ENCODE measurements around the gene SYT2.
"Not testable (repeated sequence)": the region's sequence is repeated elsewhere in the genome, so short reads cannot be mapped to it uniquely, and the experiment has no call there.

SYT2 gene

DNA sequence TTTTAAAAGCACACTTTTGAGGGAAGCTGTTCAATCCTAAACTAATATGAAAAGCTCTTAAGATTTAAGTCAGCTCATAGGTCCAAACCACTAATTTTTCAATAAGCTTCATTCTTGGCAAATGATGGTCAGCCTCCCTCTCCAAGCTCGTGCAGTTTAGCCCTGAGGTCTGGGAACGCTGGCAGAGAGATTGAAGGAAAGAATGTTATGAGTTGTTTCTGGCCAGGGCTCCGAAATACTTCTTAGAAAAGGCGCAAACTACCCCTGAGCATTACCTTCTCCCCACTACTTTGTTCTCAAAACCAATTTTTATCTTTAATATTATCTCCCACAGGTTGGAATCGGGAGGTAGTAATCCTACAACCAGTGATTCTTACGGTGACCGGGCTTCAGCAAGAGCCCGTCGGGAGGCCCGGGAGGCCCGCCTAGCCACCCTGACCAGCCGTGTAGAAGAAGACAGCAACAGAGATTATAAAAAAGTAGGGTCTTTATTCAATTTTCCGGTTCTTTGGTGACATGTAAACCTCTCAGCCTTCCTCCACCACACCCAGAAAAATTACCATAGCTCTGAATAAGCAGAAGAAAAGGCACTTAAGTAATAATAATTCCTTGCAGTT, 147.7 kb downstream of the SYT2 start:
- WGBS (ENCODE audit: insufficient coverage, insufficient read length), result no CpG with 5 or more reads among the region's 13 CpGs
- no peak for DNase-seq (ENCODE audit: low read depth, low spot score)

DNA sequence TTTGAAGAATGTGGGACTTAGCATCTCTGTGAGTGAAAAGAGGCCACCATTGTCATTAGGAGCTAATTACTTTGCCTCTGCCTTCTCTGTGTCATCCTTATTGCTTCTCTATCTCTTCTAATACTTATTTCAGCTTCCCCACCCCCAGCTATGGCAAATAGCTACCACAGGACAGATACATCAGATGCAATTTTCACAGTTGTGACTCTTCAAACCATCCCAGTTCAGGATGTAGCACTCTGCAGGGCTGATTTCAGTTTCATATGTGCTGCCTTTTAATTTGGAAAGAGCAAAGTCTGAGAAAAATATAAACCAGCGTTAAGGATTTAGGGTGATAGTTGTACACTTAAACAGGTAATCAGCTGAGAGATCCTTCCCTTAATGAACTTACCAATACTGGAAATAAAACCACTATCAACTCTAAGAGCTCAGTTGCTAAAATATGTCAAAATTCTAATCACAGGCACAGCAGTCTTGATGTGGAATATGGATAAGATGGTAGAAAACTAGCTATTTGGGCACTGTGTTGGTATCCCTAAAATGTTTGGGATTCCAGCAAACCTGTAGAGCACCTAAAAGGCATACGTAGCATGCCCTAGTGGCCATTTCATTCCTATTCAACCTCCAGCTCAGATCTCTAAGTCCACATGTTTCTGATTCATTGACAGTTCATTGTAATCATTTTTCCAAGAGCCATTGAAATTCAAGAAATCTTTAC, 148.4 kb downstream of the SYT2 start:
- Histone ChIP-seq H3K27ac (ENCODE audit: low read length) (no peak overlapping the region), H3K27me3 (ENCODE audit: control insufficient read depth, insufficient read depth, low read length) (no peaks in the 10 kb centered on the region), H3K4me1 (ENCODE audit: control insufficient read depth, insufficient read depth, low read length) (0 out of 2 replicates have a peak, but pooled peaks cover 3% of the 10 kb centered on the region), H3K9me3 (ENCODE audit: control insufficient read depth, insufficient read depth, low read length) (no peaks in the 10 kb centered on the region), H3K4me3 (ENCODE audit: low read length) (no peak overlapping the region), H3K36me3 (ENCODE audit: control insufficient read depth, insufficient read depth, low read length) (no peaks in the 10 kb centered on the region)
- DNase-seq (ENCODE audit: low read depth, low spot score), result no peak
- no CpG with 5 or more reads among the region's 2 CpGs for WGBS (ENCODE audit: insufficient coverage, insufficient read length)

More for the DNA sequence above, 147.7 kb downstream of the SYT2 start:
- H3K9me3 ChIP-seq (ENCODE audit: control insufficient read depth, insufficient read depth, low read length), result no peaks in the 10 kb centered on the region
- H3K36me3 ChIP-seq (ENCODE audit: control insufficient read depth, insufficient read depth, low read length), result no peaks in the 10 kb centered on the region
- H3K27me3 ChIP-seq (ENCODE audit: control insufficient read depth, insufficient read depth, low read length), result no peaks in the 10 kb centered on the region
- H3K4me1 ChIP-seq (ENCODE audit: control insufficient read depth, insufficient read depth, low read length), result peaks cover 3% of the 10 kb centered on the region; the same call in 1 of the 2 replicates
- no peak overlapping the region for H3K27ac ChIP-seq (ENCODE audit: low read length)
- no peak overlapping the region for H3K4me3 ChIP-seq (ENCODE audit: low read length)

DNA sequence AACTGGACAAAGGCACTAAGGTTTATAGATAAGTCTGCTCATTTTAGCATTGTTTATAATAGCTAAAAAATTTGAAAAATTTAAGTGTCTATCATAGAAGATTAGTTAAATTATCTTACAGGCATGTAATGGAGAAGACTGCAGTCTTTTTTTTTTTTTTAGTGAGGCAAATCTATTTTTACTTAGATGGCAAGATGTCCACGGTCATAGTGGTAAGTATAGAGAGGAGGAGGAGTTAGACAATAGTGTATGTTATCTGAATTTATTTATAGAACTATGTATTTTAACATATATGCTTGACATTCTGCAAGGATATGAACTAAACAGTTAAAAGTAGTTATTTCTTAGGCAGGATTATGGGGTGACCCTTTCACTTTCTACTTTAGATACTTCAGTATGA, 149.0 kb downstream of the SYT2 start:
- Histone ChIP-seq H3K4me1 (ENCODE audit: control insufficient read depth, insufficient read depth, low read length) (0 out of 2 replicates have a peak, but pooled peaks cover 3% of the 10 kb centered on the region), H3K27ac (ENCODE audit: low read length) (no peak overlapping the region), H3K27me3 (ENCODE audit: control insufficient read depth, insufficient read depth, low read length) (no peaks in the 10 kb centered on the region), H3K36me3 (ENCODE audit: control insufficient read depth, insufficient read depth, low read length) (no peaks in the 10 kb centered on the region), H3K9me3 (ENCODE audit: control insufficient read depth, insufficient read depth, low read length) (no peaks in the 10 kb centered on the region), H3K4me3 (ENCODE audit: low read length) (no peak overlapping the region)
- DNase-seq (ENCODE audit: low read depth, low spot score), result no peak
- WGBS (ENCODE audit: insufficient coverage, insufficient read length), result no CpG with 5 or more reads among the region's 1 CpG

DNA sequence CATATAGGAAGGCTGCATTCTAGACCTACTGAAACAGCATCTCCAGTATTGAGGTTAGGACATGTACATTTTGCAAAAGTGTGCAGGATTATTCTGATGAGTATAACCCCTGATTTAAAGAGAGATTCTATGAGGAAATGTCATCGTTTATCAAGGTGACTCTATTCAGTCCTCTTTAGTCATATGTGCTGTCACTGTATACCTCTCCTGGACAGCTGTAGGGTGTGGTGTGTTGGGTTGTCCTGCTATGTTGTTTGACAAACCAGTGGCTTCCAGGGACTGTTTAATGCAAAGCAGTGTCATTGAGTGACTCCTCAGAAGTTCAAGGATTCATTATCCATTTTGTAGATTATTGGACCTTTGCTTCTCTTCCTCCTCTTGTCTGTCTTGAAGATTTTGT, 152.6 kb downstream of the SYT2 start:
- whole genome bisulfite sequencing (ENCODE audit: insufficient coverage, insufficient read length), result no CpG with 5 or more reads among the region's 1 CpG
- not testable (repeated sequence) for H3K27ac ChIP-seq (ENCODE audit: low read length); H3K9me3 ChIP-seq (ENCODE audit: control insufficient read depth, insufficient read depth, low read length); H3K4me3 ChIP-seq (ENCODE audit: low read length); H3K4me1 ChIP-seq (ENCODE audit: control insufficient read depth, insufficient read depth, low read length); H3K27me3 ChIP-seq (ENCODE audit: control insufficient read depth, insufficient read depth, low read length); DNase-seq (ENCODE audit: low read depth, low spot score); H3K36me3 ChIP-seq (ENCODE audit: control insufficient read depth, insufficient read depth, low read length)

DNA sequence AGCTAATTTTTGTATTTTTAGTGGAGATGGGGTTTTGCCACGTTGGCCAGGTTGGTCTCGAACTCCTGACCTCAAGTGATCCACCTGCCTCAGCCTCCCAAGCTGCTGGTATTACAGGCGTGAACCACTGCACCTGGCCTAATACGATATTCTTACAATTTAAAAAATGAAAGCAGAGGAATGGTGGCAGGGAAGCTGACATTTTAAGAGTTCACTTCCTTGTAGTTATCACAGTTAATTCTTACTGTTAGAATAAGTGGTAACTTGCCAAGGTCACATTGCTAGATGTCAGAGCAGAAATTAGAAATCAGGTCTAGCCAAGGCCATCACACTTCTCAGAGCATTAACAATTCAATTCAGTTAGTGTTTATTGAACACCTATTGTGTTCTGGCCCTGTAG, 154.2 kb downstream of the SYT2 start:
- DNase-seq (ENCODE audit: low read depth, low spot score); H3K4me1 ChIP-seq (ENCODE audit: control insufficient read depth, insufficient read depth, low read length); H3K9me3 ChIP-seq (ENCODE audit: control insufficient read depth, insufficient read depth, low read length); H3K27ac ChIP-seq (ENCODE audit: low read length); H3K4me3 ChIP-seq (ENCODE audit: low read length); H3K36me3 ChIP-seq (ENCODE audit: control insufficient read depth, insufficient read depth, low read length); H3K27me3 ChIP-seq (ENCODE audit: control insufficient read depth, insufficient read depth, low read length): not testable (repeated sequence)
- WGBS (ENCODE audit: insufficient coverage, insufficient read length), result no CpG with 5 or more reads among the region's 4 CpGs

DNA sequence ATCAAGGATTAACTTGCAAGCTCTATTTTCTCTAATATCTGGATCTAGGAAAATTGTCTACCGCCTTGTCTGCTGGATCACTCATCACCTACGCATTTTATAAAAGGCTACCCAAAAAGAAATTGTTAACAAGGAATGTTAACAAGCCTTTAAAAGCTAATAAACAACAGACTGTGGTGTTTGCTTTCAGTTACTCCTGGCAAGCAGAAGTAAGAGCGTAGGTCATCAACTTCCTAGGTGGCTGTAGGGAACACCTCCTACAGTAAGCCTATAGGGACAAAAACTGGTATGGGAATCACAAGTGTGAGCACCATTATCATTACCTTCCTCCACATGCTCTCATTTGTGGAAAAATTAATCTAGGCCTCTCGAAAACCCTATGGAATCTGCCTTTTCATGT, 155.6 kb downstream of the SYT2 start:
- not testable (repeated sequence) for H3K27me3 ChIP-seq (ENCODE audit: control insufficient read depth, insufficient read depth, low read length); H3K4me1 ChIP-seq (ENCODE audit: control insufficient read depth, insufficient read depth, low read length); H3K9me3 ChIP-seq (ENCODE audit: control insufficient read depth, insufficient read depth, low read length); H3K27ac ChIP-seq (ENCODE audit: low read length); DNase-seq (ENCODE audit: low read depth, low spot score); H3K36me3 ChIP-seq (ENCODE audit: control insufficient read depth, insufficient read depth, low read length); H3K4me3 ChIP-seq (ENCODE audit: low read length)
- no CpG with 5 or more reads among the region's 4 CpGs for WGBS (ENCODE audit: insufficient coverage, insufficient read length)

DNA sequence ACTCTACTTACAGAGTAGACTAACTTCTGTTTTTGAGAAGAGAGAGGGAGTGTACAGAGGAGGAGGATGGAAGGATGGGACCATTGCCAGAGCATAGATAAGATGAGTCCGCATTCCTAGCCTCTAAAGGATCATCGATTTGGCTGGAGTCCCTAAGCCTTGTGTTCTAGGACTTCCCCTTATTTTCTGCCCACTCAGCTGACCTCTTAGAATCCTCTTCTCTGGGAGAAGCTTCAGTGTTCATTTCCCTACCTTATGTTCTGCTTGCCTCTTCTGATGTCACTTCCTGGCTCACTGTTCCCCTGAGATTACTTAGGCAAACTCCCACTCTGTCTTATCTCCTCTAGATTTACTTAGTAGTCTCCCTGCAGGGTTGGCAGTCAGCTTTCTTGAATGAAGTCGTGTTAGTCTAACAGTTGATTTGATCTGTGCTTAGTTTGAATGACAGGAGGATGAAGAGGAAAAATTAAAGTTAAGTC, 156.7 kb downstream of the SYT2 start:
- no peak overlapping the region for H3K4me3 ChIP-seq (ENCODE audit: low read length)

DNA sequence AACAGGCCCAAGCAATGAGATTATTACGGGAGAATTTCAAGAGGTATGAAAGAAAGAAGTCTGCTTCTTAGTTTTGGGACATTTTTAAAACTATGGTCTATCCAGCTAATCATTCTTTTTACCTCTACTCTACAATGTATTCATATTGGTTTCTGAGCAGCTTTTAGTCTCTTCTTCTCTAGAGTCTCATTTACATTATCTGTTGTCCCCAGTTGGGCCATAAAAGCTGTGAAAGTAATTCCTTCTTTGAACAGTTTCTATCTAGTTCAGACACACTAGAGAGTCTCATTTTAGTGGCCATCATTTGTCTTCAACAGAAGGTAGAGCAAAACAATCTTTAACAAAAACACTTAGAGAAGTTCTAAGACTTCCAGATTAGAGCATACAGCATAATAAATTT, 157.2 kb downstream of the SYT2 start:
- not testable (repeated sequence) for H3K27ac ChIP-seq (ENCODE audit: low read length); H3K9me3 ChIP-seq (ENCODE audit: control insufficient read depth, insufficient read depth, low read length); H3K36me3 ChIP-seq (ENCODE audit: control insufficient read depth, insufficient read depth, low read length); DNase-seq (ENCODE audit: low read depth, low spot score); H3K4me1 ChIP-seq (ENCODE audit: control insufficient read depth, insufficient read depth, low read length); H3K4me3 ChIP-seq (ENCODE audit: low read length); H3K27me3 ChIP-seq (ENCODE audit: control insufficient read depth, insufficient read depth, low read length)
- no CpG with 5 or more reads among the region's 1 CpG for WGBS (ENCODE audit: insufficient coverage, insufficient read length)

More for the DNA sequence above, 156.7 kb downstream of the SYT2 start:
- no peak overlapping the region for H3K27ac ChIP-seq (ENCODE audit: low read length)
- WGBS (ENCODE audit: insufficient coverage, insufficient read length), result no CpG with 5 or more reads among the region's 3 CpGs
- H3K27me3 ChIP-seq (ENCODE audit: control insufficient read depth, insufficient read depth, low read length), result no peaks in the 10 kb centered on the region
- H3K36me3 ChIP-seq (ENCODE audit: control insufficient read depth, insufficient read depth, low read length), result no peaks in the 10 kb centered on the region
- no peak for DNase-seq (ENCODE audit: low read depth, low spot score)
- H3K4me1 ChIP-seq (ENCODE audit: control insufficient read depth, insufficient read depth, low read length), result no peaks in the 10 kb centered on the region
- no peaks in the 10 kb centered on the region for H3K9me3 ChIP-seq (ENCODE audit: control insufficient read depth, insufficient read depth, low read length)

DNA sequence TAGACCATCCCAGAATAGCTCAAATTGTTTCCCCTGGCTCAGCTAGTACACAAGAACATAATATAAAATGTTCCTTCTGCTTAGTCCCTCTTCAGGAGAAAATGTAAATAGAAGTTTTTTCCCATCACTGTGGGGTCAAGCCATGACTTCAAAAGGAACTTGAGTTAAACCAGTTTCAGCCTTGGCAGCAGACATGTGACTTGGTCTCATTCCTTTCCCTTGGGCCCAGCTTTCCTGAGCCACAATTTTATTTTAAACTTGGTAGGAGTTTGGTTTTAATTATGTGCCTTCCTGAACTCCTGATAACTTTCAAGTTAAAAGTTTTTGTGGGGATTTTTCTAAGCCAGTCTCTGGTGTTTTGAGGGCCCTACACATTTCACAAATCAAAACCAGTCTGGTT, 157.6 kb downstream of the SYT2 start:
- H3K9me3 ChIP-seq (ENCODE audit: control insufficient read depth, insufficient read depth, low read length); H3K36me3 ChIP-seq (ENCODE audit: control insufficient read depth, insufficient read depth, low read length); H3K27me3 ChIP-seq (ENCODE audit: control insufficient read depth, insufficient read depth, low read length); DNase-seq (ENCODE audit: low read depth, low spot score); H3K4me3 ChIP-seq (ENCODE audit: low read length); H3K4me1 ChIP-seq (ENCODE audit: control insufficient read depth, insufficient read depth, low read length); H3K27ac ChIP-seq (ENCODE audit: low read length): not testable (repeated sequence)

DNA sequence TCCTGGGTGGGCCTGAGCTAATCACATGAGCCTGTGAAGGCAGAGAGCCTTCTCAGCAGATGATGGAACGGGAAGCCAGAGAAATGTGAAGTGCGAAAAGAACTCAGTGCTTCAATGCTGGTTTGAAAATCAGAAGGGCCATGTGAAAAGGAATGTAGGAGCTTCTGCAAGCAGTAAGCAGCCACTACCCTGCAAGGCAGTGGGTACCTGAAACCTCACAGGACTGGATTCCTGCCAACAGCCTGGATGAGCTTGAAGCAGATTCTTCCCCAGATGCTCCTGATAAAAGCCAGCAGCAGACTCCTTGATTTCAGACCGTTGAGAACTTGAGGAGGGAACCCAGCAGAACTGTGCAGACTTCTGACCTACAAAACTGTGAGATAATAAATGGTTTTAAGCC, 158.6 kb downstream of the SYT2 start:
- DNase-seq (ENCODE audit: low read depth, low spot score), result no peak
- no CpG with 5 or more reads among the region's 3 CpGs for WGBS (ENCODE audit: insufficient coverage, insufficient read length)
- H3K27ac ChIP-seq (ENCODE audit: low read length), result no peak overlapping the region

DNA sequence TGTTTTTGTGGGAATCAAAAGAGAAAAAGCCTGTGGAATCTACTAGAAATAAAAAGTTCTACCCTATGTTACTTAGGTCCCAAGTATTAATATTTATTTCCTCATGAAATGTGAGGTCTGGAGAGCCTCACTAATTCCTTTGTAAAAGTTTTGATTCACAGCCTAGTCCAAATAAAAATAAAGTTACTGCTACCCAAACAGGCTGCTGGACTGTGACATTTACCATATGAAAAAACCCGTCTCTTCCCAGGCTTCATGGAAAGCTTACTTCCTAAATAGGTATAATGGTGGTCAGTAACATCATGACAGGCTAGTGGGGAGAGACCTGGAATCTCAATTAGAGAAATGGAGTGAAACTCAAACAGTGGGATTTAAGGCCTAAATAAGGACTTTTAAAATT, 160.2 kb downstream of the SYT2 start:
- no CpG with 5 or more reads among the region's 1 CpG for WGBS (ENCODE audit: insufficient coverage, insufficient read length)
- not testable (repeated sequence) for H3K27me3 ChIP-seq (ENCODE audit: control insufficient read depth, insufficient read depth, low read length); H3K27ac ChIP-seq (ENCODE audit: low read length); DNase-seq (ENCODE audit: low read depth, low spot score); H3K4me3 ChIP-seq (ENCODE audit: low read length); H3K36me3 ChIP-seq (ENCODE audit: control insufficient read depth, insufficient read depth, low read length); H3K9me3 ChIP-seq (ENCODE audit: control insufficient read depth, insufficient read depth, low read length); H3K4me1 ChIP-seq (ENCODE audit: control insufficient read depth, insufficient read depth, low read length)

More for the DNA sequence above, 158.6 kb downstream of the SYT2 start:
- Histone ChIP-seq H3K9me3 (ENCODE audit: control insufficient read depth, insufficient read depth, low read length) (no peaks in the 10 kb centered on the region), H3K4me3 (ENCODE audit: low read length) (no peak overlapping the region), H3K4me1 (ENCODE audit: control insufficient read depth, insufficient read depth, low read length) (no peaks in the 10 kb centered on the region), H3K27me3 (ENCODE audit: control insufficient read depth, insufficient read depth, low read length) (no peaks in the 10 kb centered on the region), H3K36me3 (ENCODE audit: control insufficient read depth, insufficient read depth, low read length) (no peaks in the 10 kb centered on the region)
